Measurements from ENCODE around the gene SART1.

The SART1 gene

GRCh38 chr11:65945430-65945911 lies 16.1 kb upstream of the SART1 start, which contains the start of gene TSGA10IP:
TSS of gene TSGA10IP (plus strand) at chr11:65945480. CDS start at chr11:65945676, 196 bp downstream.
- TF ChIP-seq CREB1 (IDR thresholded peaks at IDR 0.05; ENCODE audit: low read depth): no peak
- no peak for TF ChIP-seq TEAD4 (IDR thresholded peaks at IDR 0.05)
- no peak for TF ChIP-seq EGR1 (IDR thresholded peaks at IDR 0.05)

- no peak for TF ChIP-seq REST (IDR thresholded peaks at IDR 0.05; ENCODE audit: low read depth)
- no peak for TF ChIP-seq YY1 (IDR thresholded peaks at IDR 0.05; ENCODE audit: low read depth)
- TF ChIP-seq TAF1 (IDR thresholded peaks at IDR 0.05; ENCODE audit: low read depth): no peak
- no peak for TF ChIP-seq RAD21 (IDR thresholded peaks at IDR 0.05; ENCODE audit: low read depth)
- no peak for TF ChIP-seq TEAD4 (IDR thresholded peaks at IDR 0.05)
- no peak for TF ChIP-seq ZBTB7A (IDR thresholded peaks at IDR 0.05; ENCODE audit: low read depth)
- TF ChIP-seq TCF12 (IDR thresholded peaks at IDR 0.05; ENCODE audit: low read depth): no peak
- TF ChIP-seq, protein P1, sequence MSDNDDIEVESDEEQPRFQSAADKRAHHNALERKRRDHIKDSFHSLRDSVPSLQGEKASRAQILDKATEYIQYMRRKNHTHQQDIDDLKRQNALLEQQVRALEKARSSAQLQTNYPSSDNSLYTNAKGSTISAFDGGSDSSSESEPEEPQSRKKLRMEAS (IDR thresholded peaks at IDR 0.05): no peak
- no peak for TF ChIP-seq NFIC (IDR thresholded peaks at IDR 0.05)
- TF ChIP-seq FOXM1 (IDR thresholded peaks at IDR 0.05; ENCODE audit: borderline replicate concordance, low read depth): no peak
- no peak for TF ChIP-seq USF1 (IDR thresholded peaks at IDR 0.05)
- TF ChIP-seq EGR1 (IDR thresholded peaks at IDR 0.05): no peak
- no peak for TF ChIP-seq CREB1 (IDR thresholded peaks at IDR 0.05; ENCODE audit: low read depth)
- no peak for TF ChIP-seq CEBPB (IDR thresholded peaks at IDR 0.05)
- TF ChIP-seq EP300 (IDR thresholded peaks at IDR 0.05; ENCODE audit: borderline replicate concordance): no peak
Observed at GRCh38 chr11:65945941-65946558, 15.5 kb upstream of the SART1 start.

DNA sequence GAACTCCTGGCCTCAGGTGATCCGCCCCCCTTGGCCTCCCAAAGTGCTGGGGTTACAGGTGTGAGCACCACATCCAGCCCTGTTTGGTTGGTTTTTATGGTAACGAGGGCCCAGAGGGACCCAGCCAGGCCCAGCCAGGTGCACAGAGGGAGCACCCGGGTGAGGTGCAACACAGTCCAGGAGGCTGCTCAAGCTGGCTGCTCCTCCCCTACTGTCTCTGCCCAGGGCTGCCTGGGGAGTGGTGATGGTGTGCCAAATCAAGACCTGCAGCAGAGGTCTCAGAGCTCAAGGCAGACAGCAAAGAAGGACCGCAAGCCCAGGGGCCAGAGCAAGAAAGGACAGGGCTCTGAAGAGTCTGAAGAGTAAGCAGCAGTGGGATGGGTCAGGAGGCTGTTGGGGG lies 14.9 kb upstream of the SART1 start:
- TF ChIP-seq USF1 (IDR thresholded peaks at IDR 0.05): no peak

DNA sequence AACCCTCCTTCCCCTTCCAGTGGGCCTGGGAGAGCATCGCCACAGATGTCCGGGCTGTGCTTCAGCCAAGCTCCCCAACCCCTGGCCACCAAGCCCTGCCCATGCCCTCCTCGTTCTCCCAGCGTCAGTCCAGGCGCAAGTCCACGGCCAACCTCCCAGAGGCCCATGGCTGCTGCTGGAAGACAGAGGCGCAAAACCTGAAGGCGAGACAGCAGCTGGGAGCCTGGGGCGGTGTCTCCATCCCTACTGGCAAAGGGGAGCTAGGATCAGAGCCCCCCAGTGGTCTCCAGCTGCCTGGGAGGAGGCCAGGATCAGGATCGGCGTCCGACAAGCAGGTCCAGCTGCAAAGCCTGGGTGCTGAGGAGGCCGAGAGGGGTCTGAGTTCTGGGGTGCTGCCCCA lies 14.4 kb upstream of the SART1 start:
- TF ChIP-seq CEBPB (IDR thresholded peaks at IDR 0.05): no peak
- TF ChIP-seq, protein P1 (IDR thresholded peaks at IDR 0.05): no peak
- no peak for TF ChIP-seq REST (IDR thresholded peaks at IDR 0.05; ENCODE audit: low read depth)
- no peak for TF ChIP-seq EGR1 (IDR thresholded peaks at IDR 0.05)
- no peak for TF ChIP-seq TAF1 (IDR thresholded peaks at IDR 0.05; ENCODE audit: low read depth)
- TF ChIP-seq RAD21 (IDR thresholded peaks at IDR 0.05; ENCODE audit: low read depth): no peak
- no peak for TF ChIP-seq EP300 (IDR thresholded peaks at IDR 0.05; ENCODE audit: borderline replicate concordance)
- no peak for TF ChIP-seq USF1 (IDR thresholded peaks at IDR 0.05)
- no peak for TF ChIP-seq YY1 (IDR thresholded peaks at IDR 0.05; ENCODE audit: low read depth)
- TF ChIP-seq TCF12 (IDR thresholded peaks at IDR 0.05; ENCODE audit: low read depth): no peak
- TF ChIP-seq CREB1 (IDR thresholded peaks at IDR 0.05; ENCODE audit: low read depth): no peak
- TF ChIP-seq FOXM1 (IDR thresholded peaks at IDR 0.05; ENCODE audit: borderline replicate concordance, low read depth): no peak
- no peak for TF ChIP-seq NFIC (IDR thresholded peaks at IDR 0.05)
- TF ChIP-seq TEAD4 (IDR thresholded peaks at IDR 0.05): no peak
- TF ChIP-seq ZBTB7A (IDR thresholded peaks at IDR 0.05; ENCODE audit: low read depth): no peak

DNA sequence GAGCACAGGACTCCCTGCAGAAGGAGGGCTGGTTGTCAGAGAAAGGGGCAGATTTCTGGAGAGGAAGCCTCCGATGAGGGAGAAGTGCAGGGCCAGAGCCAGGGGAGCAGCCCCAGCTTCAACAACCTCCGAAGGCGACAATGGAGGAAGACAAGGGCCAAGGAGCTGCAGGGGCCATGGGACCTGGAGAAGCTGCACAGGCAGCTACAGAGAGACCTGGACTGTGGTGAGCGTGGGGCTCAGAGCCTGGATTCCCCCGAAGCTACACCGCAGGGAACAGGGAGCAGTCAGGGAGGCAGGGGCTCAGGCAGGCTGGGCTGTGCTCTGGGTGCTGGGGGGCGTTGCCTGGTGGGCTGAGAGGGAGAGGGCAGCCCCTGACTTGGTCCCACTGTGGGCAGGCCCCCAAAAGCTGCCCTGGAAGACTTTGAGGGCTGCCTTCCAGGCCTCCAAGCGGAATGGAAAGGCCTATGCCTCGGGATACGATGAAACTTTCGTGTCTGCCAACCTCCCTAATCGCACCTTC lies 13.9 kb upstream of the SART1 start:
- TF ChIP-seq CREB1 (IDR thresholded peaks at IDR 0.05; ENCODE audit: low read depth) (no peak), RAD21 (IDR thresholded peaks at IDR 0.05; ENCODE audit: low read depth) (no peak), REST (IDR thresholded peaks at IDR 0.05; ENCODE audit: low read depth) (no peak), NFIC (IDR thresholded peaks at IDR 0.05) (no peak), ZBTB7A (IDR thresholded peaks at IDR 0.05; ENCODE audit: low read depth) (no peak), TAF1 (IDR thresholded peaks at IDR 0.05; ENCODE audit: low read depth) (no peak), YY1 (IDR thresholded peaks at IDR 0.05; ENCODE audit: low read depth) (no peak)
- TF ChIP-seq, protein P1 (IDR thresholded peaks at IDR 0.05): no peak
